Measurements from ENCODE around the gene NR1D1.

NR1D1 gene

DNA sequence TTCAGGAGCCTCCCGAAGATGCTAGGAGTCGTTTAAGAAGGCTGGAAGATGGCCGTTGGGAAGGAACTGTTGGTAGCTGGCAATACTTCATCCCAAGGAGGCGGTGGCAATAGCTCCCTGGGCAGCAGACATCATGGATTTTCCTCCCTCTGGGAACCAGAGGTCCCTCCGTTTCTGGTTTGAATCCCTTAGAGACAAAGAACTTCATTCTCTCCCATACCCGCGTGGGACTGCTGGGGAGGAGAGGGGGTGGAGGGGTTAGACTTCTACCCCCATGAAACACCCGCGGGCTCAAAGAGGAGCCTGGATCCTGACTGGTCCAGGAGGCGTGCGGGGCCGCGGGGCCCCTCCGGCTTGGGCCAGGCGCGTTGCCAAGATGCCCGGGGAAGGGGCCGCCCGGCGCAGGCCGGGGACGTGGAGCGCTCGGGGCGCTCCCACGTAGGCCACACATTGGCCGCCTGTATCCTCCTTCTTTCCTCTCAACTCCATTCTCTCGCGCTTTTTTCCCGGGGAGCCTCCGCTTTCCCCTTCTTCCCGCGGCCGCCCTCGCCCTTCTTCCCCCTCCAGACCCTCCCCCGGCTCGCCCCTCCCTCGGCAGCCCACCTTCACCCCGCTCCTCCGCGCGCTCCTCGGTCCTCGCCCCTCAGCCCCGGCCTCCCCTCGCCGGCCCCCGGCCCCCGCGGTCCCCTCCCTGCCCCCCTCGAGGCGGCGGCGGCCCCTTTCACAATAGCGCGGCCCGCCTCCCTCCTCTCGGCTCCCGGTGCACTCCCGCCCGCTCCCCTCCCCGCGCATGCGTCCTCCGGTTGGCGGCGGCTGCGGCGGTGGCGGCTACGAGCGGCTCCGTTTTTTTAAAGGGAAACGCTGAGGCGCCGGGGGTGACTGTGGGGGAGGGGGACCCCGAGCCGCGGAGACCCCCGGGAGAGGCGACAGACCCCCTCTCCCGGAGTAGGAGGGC lies 21.1 kb upstream of the NR1D1 start, which contains the start of gene MSL1:
MSL1 (plus strand) TSS at position 791 of the 955 bp plus-strand sequence. CDS start 642 bp downstream, outside the sequence.
- Histone ChIP-seq H3K9me3 (ENCODE audit: control insufficient read depth, insufficient read depth, low read depth, low read length) (no peaks in the 10 kb centered on the region), H3K27ac (ENCODE audit: extremely low read depth, low read depth, low read length) (peak within 1 kb of the TSS; percentile 95), H3K36me3 (ENCODE audit: control insufficient read depth in 2 of 2, insufficient read depth in 1 of 2, low read length in 2 of 2) (peaks cover 12 to 15% of the 10 kb centered on the region in 2 experiments), H3K4me1 (ENCODE audit: control insufficient read depth, insufficient read depth, low read length) (no peaks in the 10 kb centered on the region; the same call in none of the 2 replicates), H3K4me3 (ENCODE audit: low read depth, low read length) (peak within 1 kb of the TSS; percentile 72)
- ChIA-PET POLR2A (interaction anchor here (0.7 to 7.5 kb wide), 12 partner anchors 8 to 190 kb away, joined by 3 to 109 read pairs (median 4); partner anchors contain the start of genes CASC3, MED24, NR1D1 and THRA), CTCF (interaction anchor here (0.6 to 4.8 kb wide), 8 partner anchors 9 to 360 kb away, joined by 3 to 82 read pairs (median 6); partner anchors contain the start of genes CSF3 and MED24)
- no peak for TF ChIP-seq ZNF19 (tag by site-specific recombination; IDR thresholded peaks at IDR 0.05; ENCODE audit: low read depth)
- TF ChIP-seq ZNF629 (tag by site-specific recombination; IDR thresholded peaks at IDR 0.05): no peak
- no peak for TF ChIP-seq ZNF10 (tag by site-specific recombination; IDR thresholded peaks at IDR 0.05)
- TF ChIP-seq, protein P1, sequence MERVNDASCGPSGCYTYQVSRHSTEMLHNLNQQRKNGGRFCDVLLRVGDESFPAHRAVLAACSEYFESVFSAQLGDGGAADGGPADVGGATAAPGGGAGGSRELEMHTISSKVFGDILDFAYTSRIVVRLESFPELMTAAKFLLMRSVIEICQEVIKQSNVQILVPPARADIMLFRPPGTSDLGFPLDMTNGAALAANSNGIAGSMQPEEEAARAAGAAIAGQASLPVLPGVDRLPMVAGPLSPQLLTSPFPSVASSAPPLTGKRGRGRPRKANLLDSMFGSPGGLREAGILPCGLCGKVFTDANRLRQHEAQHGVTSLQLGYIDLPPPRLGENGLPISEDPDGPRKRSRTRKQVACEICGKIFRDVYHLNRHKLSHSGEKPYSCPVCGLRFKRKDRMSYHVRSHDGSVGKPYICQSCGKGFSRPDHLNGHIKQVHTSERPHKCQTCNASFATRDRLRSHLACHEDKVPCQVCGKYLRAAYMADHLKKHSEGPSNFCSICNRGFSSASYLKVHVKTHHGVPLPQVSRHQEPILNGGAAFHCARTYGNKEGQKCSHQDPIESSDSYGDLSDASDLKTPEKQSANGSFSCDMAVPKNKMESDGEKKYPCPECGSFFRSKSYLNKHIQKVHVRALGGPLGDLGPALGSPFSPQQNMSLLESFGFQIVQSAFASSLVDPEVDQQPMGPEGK (tag by site-specific recombination; IDR thresholded peaks at IDR 0.05): peak; percentile 81
- TF ChIP-seq SP3 (tag by site-specific recombination; IDR thresholded peaks at IDR 0.05): peak; percentile 75
- peak; percentile 76 for TF ChIP-seq GLIS2 (tag by site-specific recombination; IDR thresholded peaks at IDR 0.05)
- no peak for TF ChIP-seq ZNF394 (tag by site-specific recombination; IDR thresholded peaks at IDR 0.05; ENCODE audit: borderline replicate concordance)
- TF ChIP-seq ZNF549 (tag by site-specific recombination; IDR thresholded peaks at IDR 0.05): no peak
- peak; percentile 76 for TF ChIP-seq KLF8 (tag by site-specific recombination; IDR thresholded peaks at IDR 0.05)
- no peak for TF ChIP-seq ZBTB7A (tag by site-specific recombination; IDR thresholded peaks at IDR 0.05; ENCODE audit: low read depth)
- TF ChIP-seq ZNF366 (tag by site-specific recombination; conservative IDR thresholded peaks at IDR 0.05): peak; percentile 39; the same call in 1 of the 2 replicates
- TF ChIP-seq ZNF544 (tag by site-specific recombination; IDR thresholded peaks at IDR 0.05): no peak
- no peak for TF ChIP-seq ZBTB1 (tag by site-specific recombination; IDR thresholded peaks at IDR 0.05)
- TF ChIP-seq, protein P2, sequence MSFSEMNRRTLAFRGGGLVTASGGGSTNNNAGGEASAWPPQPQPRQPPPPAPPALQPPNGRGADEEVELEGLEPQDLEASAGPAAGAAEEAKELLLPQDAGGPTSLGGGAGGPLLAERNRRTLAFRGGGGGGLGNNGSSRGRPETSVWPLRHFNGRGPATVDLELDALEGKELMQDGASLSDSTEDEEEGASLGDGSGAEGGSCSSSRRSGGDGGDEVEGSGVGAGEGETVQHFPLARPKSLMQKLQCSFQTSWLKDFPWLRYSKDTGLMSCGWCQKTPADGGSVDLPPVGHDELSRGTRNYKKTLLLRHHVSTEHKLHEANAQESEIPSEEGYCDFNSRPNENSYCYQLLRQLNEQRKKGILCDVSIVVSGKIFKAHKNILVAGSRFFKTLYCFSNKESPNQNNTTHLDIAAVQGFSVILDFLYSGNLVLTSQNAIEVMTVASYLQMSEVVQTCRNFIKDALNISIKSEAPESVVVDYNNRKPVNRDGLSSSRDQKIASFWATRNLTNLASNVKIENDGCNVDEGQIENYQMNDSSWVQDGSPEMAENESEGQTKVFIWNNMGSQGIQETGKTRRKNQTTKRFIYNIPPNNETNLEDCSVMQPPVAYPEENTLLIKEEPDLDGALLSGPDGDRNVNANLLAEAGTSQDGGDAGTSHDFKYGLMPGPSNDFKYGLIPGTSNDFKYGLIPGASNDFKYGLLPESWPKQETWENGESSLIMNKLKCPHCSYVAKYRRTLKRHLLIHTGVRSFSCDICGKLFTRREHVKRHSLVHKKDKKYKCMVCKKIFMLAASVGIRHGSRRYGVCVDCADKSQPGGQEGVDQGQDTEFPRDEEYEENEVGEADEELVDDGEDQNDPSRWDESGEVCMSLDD (tag by site-specific recombination; IDR thresholded peaks at IDR 0.05): peak; percentile 64; the same call in 1 of the 2 replicates
- TF ChIP-seq ZNF792 (tag by site-specific recombination; IDR thresholded peaks at IDR 0.05): no peak
- TF ChIP-seq, protein P3, sequence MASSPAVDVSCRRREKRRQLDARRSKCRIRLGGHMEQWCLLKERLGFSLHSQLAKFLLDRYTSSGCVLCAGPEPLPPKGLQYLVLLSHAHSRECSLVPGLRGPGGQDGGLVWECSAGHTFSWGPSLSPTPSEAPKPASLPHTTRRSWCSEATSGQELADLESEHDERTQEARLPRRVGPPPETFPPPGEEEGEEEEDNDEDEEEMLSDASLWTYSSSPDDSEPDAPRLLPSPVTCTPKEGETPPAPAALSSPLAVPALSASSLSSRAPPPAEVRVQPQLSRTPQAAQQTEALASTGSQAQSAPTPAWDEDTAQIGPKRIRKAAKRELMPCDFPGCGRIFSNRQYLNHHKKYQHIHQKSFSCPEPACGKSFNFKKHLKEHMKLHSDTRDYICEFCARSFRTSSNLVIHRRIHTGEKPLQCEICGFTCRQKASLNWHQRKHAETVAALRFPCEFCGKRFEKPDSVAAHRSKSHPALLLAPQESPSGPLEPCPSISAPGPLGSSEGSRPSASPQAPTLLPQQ (tag by site-specific recombination; IDR thresholded peaks at IDR 0.05): peak; percentile 72
- no peak for TF ChIP-seq ZNF548 (tag by site-specific recombination; IDR thresholded peaks at IDR 0.05)
- no peak for TF ChIP-seq ZNF555 (tag by site-specific recombination; conservative IDR thresholded peaks at IDR 0.05)
- no peak for TF ChIP-seq ZNF830 (tag by site-specific recombination; IDR thresholded peaks at IDR 0.05; ENCODE audit: low read depth)
- no peak for TF ChIP-seq YY2 (tag by site-specific recombination; IDR thresholded peaks at IDR 0.05)
- peak; percentile 44; the same call in 1 of the 2 replicates for TF ChIP-seq ZBTB48 (tag by site-specific recombination; IDR thresholded peaks at IDR 0.05)
- peak; percentile 84 for TF ChIP-seq ZFHX2 (tag by site-specific recombination; conservative IDR thresholded peaks at IDR 0.05)
- TF ChIP-seq ZNF660 (tag by site-specific recombination; IDR thresholded peaks at IDR 0.05): peak; percentile 40; the same call in 1 of the 2 replicates
- TF ChIP-seq ZNF16 (tag by site-specific recombination; IDR thresholded peaks at IDR 0.05; ENCODE audit: low read depth): no peak
- peak; percentile 87 for TF ChIP-seq ZBTB20 (tag by site-specific recombination; IDR thresholded peaks at IDR 0.05)
- no peak for TF ChIP-seq ZNF585B (tag by site-specific recombination; IDR thresholded peaks at IDR 0.05)
- no peak for TF ChIP-seq ZNF155 (tag by site-specific recombination; IDR thresholded peaks at IDR 0.05)
- peak; percentile 26; the same call in 1 of the 2 replicates for TF ChIP-seq ZSCAN30 (tag by site-specific recombination; IDR thresholded peaks at IDR 0.05)
- TF ChIP-seq KLF16 (tag by site-specific recombination; IDR thresholded peaks at IDR 0.05): no peak
- TF ChIP-seq, protein P4, sequence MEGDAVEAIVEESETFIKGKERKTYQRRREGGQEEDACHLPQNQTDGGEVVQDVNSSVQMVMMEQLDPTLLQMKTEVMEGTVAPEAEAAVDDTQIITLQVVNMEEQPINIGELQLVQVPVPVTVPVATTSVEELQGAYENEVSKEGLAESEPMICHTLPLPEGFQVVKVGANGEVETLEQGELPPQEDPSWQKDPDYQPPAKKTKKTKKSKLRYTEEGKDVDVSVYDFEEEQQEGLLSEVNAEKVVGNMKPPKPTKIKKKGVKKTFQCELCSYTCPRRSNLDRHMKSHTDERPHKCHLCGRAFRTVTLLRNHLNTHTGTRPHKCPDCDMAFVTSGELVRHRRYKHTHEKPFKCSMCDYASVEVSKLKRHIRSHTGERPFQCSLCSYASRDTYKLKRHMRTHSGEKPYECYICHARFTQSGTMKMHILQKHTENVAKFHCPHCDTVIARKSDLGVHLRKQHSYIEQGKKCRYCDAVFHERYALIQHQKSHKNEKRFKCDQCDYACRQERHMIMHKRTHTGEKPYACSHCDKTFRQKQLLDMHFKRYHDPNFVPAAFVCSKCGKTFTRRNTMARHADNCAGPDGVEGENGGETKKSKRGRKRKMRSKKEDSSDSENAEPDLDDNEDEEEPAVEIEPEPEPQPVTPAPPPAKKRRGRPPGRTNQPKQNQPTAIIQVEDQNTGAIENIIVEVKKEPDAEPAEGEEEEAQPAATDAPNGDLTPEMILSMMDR (tag by site-specific recombination; IDR thresholded peaks at IDR 0.05): no peak
- TF ChIP-seq OSR2 (tag by site-specific recombination; IDR thresholded peaks at IDR 0.05): no peak

Data from HEK293 (cell line).